ENCODE measurements around the gene SLC44A5. TPM values are rescaled to one million over a fixed set of nuclear protein-coding genes. Genes with fewer than 3 reads are reported as not detected.

SLC44A5 gene
- total RNA-seq, 4 donors from 2014 or later: 2.2 to 5.2 (median 3.3) TPM; not detected in 1

DNA sequence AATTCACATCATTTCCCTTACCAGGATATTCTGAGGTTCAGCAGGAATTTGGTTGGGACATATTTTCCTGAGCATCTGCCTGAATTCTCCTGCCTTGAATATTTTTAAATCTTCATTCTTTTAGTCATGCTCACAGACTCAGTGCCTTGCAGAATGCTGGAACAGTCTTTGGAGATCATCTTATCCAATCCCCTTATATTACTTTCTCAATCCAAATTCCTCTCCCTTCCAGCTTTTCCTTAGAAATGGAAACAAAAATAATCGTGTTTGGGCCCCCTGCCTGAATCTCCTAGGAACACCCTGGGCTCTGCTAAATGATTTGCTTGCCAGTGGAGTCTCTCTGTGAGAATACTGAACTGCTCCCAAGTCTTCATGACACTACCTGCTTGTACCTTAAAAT is 438.4 kb downstream of the SLC44A5 start:
- intact Hi-C loops (cut with DNase I; ENCODE audit: low total_unique reads): no loop called here
- no peaks in the 10 kb centered on the region for H3K27me3 ChIP-seq
- DNase-seq: no peak
- H3K4me3 ChIP-seq: no peak overlapping the region
- no peaks in the 10 kb centered on the region for H3K9me3 ChIP-seq
- no peaks in the 10 kb centered on the region for H3K36me3 ChIP-seq
- in situ Hi-C loops (cut with MboI; ENCODE audit: low pct_ligation_motif_present in 1 of 4, low pct_unique_long_range_greater_than_20kb in 1 of 4, low sequenced_read_pairs in 3 of 4): no loop called here
- no peak overlapping the region for H3K27ac ChIP-seq
- 0 to 24% methylated on average over 1 of the region's 1 CpG for WGBS, 2 donors (ENCODE audit: low coverage in 1 of 2)
- H3K4me1 ChIP-seq: no peaks in the 10 kb centered on the region
- TF ChIP-seq EP300 (IDR thresholded peaks at IDR 0.05; ENCODE audit: low read depth) (no peak), POLR2A (IDR thresholded peaks at IDR 0.05) (no peak), POLR2AphosphoS5 (IDR thresholded peaks at IDR 0.05) (no peak)
- TF ChIP-seq, protein P1, sequence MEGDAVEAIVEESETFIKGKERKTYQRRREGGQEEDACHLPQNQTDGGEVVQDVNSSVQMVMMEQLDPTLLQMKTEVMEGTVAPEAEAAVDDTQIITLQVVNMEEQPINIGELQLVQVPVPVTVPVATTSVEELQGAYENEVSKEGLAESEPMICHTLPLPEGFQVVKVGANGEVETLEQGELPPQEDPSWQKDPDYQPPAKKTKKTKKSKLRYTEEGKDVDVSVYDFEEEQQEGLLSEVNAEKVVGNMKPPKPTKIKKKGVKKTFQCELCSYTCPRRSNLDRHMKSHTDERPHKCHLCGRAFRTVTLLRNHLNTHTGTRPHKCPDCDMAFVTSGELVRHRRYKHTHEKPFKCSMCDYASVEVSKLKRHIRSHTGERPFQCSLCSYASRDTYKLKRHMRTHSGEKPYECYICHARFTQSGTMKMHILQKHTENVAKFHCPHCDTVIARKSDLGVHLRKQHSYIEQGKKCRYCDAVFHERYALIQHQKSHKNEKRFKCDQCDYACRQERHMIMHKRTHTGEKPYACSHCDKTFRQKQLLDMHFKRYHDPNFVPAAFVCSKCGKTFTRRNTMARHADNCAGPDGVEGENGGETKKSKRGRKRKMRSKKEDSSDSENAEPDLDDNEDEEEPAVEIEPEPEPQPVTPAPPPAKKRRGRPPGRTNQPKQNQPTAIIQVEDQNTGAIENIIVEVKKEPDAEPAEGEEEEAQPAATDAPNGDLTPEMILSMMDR (IDR thresholded peaks at IDR 0.05): no peak

DNA sequence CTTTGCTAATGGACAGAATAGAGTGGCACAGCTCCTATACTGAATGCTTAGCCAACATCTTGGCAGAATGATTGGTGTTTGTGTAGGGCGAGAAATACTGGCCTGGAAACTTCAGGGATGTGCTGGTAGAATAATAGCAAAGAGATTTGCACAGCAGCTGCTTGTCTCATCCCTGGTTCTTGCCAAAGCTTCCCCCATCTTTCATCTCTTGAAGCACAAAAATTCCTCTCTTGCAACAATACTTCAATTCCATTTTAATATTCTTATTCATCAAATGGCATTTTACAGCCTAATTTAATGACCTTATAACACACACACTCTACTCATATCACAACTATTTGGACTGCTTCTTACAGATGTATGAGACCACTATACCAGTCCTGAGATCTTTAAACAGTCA is 439.0 kb downstream of the SLC44A5 start:
- no peak overlapping the region for H3K4me3 ChIP-seq
- H3K27me3 ChIP-seq: no peaks in the 10 kb centered on the region
- intact Hi-C loops (cut with DNase I; ENCODE audit: low total_unique reads) (no loop called here), in situ Hi-C loops (cut with MboI; ENCODE audit: low pct_ligation_motif_present in 1 of 4, low pct_unique_long_range_greater_than_20kb in 1 of 4, low sequenced_read_pairs in 3 of 4) (no loop called here)
- WGBS, 2 donors (ENCODE audit: low coverage in 1 of 2): 59% methylated on average over 1 of the region's 1 CpG; no CpG with 5 or more reads in 1 of the 2 donors
- H3K36me3 ChIP-seq: no peaks in the 10 kb centered on the region
- no peaks in the 10 kb centered on the region for H3K4me1 ChIP-seq
- no peaks in the 10 kb centered on the region for H3K9me3 ChIP-seq
- no peak overlapping the region for H3K27ac ChIP-seq
- DNase-seq: no peak
- TF ChIP-seq POLR2AphosphoS5 (IDR thresholded peaks at IDR 0.05): no peak
- TF ChIP-seq, protein P1 (IDR thresholded peaks at IDR 0.05): no peak
- no peak for TF ChIP-seq EP300 (IDR thresholded peaks at IDR 0.05; ENCODE audit: low read depth)

DNA sequence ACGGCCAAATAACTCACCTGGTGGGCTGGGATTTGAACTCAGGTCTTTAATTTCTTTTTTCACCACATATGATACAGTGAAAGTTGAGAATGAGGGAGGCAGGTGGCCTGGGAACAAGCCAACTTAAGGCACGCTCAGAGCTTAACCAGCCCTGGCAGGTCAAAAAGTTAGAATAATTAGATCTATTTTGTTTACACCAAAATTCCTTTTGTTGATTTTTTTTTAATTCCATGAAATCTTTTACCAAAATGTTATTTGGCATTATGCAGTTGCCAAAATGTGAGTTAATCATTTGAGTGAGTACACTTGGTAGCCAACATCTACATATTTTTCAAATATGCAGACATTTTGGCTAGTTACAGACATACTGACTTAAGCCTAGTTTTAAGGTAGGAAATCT is 439.9 kb downstream of the SLC44A5 start:
- no peaks in the 10 kb centered on the region for H3K4me1 ChIP-seq
- H3K27me3 ChIP-seq: no peaks in the 10 kb centered on the region
- no peak for DNase-seq
- intact Hi-C loops (cut with DNase I; ENCODE audit: low total_unique reads) (no loop called here), in situ Hi-C loops (cut with MboI; ENCODE audit: low pct_ligation_motif_present in 1 of 4, low pct_unique_long_range_greater_than_20kb in 1 of 4, low sequenced_read_pairs in 3 of 4) (no loop called here)
- WGBS, 2 donors (ENCODE audit: low coverage in 1 of 2): 45 to 59% methylated on average over 2 of the region's 2 CpGs
- H3K9me3 ChIP-seq: no peaks in the 10 kb centered on the region
- H3K36me3 ChIP-seq: no peaks in the 10 kb centered on the region
- no peak overlapping the region for H3K27ac ChIP-seq
- TF ChIP-seq EP300 (IDR thresholded peaks at IDR 0.05; ENCODE audit: low read depth): no peak
- no peak for TF ChIP-seq POLR2A (IDR thresholded peaks at IDR 0.05)
- TF ChIP-seq, protein P1 (IDR thresholded peaks at IDR 0.05): no peak
- TF ChIP-seq POLR2AphosphoS5 (IDR thresholded peaks at IDR 0.05): no peak
- H3K4me3 ChIP-seq: no peak overlapping the region

DNA sequence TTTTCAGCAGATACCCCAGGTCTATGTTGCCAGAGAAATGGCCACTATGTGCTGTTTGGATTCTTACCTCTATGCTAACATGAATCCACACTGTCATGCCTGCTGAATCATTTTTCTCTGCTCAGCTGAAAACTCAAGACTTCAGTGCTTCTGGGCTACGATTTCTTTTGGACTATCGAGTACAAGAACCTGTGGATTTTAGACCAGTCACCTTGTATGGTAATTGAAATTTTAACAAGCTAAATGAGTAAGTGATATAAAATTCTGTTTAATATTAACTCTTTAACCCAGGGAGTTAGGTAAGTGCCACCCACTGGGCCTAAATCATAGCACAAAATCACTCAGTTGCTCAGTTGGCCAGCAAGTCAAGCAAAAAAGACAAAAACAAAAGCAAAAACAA is 440.9 kb downstream of the SLC44A5 start:
- H3K4me1 ChIP-seq: no peaks in the 10 kb centered on the region
- no peaks in the 10 kb centered on the region for H3K9me3 ChIP-seq
- H3K27me3 ChIP-seq: no peaks in the 10 kb centered on the region
- in situ Hi-C loops (cut with MboI; ENCODE audit: low pct_ligation_motif_present in 1 of 4, low pct_unique_long_range_greater_than_20kb in 1 of 4, low sequenced_read_pairs in 3 of 4) (no loop called here), intact Hi-C loops (cut with DNase I; ENCODE audit: low total_unique reads) (no loop called here)
- no peak for DNase-seq
- no peaks in the 10 kb centered on the region for H3K36me3 ChIP-seq
- WGBS, 2 donors (ENCODE audit: low coverage in 1 of 2): 82 to 84% methylated on average over 2 of the region's 2 CpGs
- H3K27ac ChIP-seq: no peak overlapping the region
- H3K4me3 ChIP-seq: no peak overlapping the region
- no peak for TF ChIP-seq POLR2A (IDR thresholded peaks at IDR 0.05)
- no peak for TF ChIP-seq EP300 (IDR thresholded peaks at IDR 0.05; ENCODE audit: low read depth)
- TF ChIP-seq, protein P1 (IDR thresholded peaks at IDR 0.05): no peak
- no peak for TF ChIP-seq POLR2AphosphoS5 (IDR thresholded peaks at IDR 0.05)

Data from transverse colon (tissue), 4 donors.